Renal cortex interstitium (tissue), 15 donors: ENCODE data around the gene VPS9D1. TPM values are rescaled to one million over a fixed set of nuclear protein-coding genes. Genes with fewer than 3 reads are reported as not detected.

Source experiments
- DNase-seq, 11 donors: peaks; one replicate each; pipeline ENCODE4 v3.0.0-alpha.2; 2013; ENCODE audit warnings: low read depth in 9 of 11, low spot score in 4 of 11; ENCODE audit errors: extremely low read depth in 1 of 11
- long read RNA-seq, 16 experiments: transcript quantifications; one replicate each; lab custom pipeline, GENCODE V29; 2026
- polyA plus RNA-seq, 3 donors: library from polyadenylated mRNA; unstranded; fragments of 120-200 nt; gene quantifications; one replicate each; pipeline ENCODE4 v1.2.1, GENCODE V29; 2013; ENCODE audit not compliant: insufficient read length in 3 of 3

The VPS9D1 gene
- 10 to 100 TPM; 10.2 to 16.5 (median 13.1) TPM for polyA plus RNA-seq
- long read RNA-seq, donor 1, partial matches to known transcripts = 5 of 5 reads
- long read RNA-seq, donor 1, other reads (novel, unspliced or antisense) = 0 of 5 reads
- long read RNA-seq, donor 2 = 0 reads
- long read RNA-seq, donor 3, partial matches to known transcripts = 0 of 2 reads
- long read RNA-seq, donor 3, other reads (novel, unspliced or antisense) = 0 of 2 reads
- long read RNA-seq, donor 4, transcript VPS9D1-201 (15 exons, 2,748 nt) = major isoform, 5 of 5 reads
- long read RNA-seq, donor 4, partial matches to known transcripts = 0 of 5 reads
- long read RNA-seq, donor 4, other reads (novel, unspliced or antisense) = 0 of 5 reads
- long read RNA-seq, donor 5 = 0 reads
- long read RNA-seq, donor 6 = 0 reads
- long read RNA-seq, donor 7 = 0 reads
- long read RNA-seq, donor 8 = 0 reads
- long read RNA-seq, donor 9, partial matches to known transcripts = 0 of 3 reads
- long read RNA-seq, donor 9, other reads (novel, unspliced or antisense) = 0 of 3 reads
- long read RNA-seq, donor 10 = 0 reads
- long read RNA-seq, donor 11 = 0 reads
- long read RNA-seq, donor 12, partial matches to known transcripts = 0 of 1 reads
- long read RNA-seq, donor 12, other reads (novel, unspliced or antisense) = 0 of 1 reads
- long read RNA-seq, donor 13 = 0 reads
- long read RNA-seq, donor 14, partial matches to known transcripts = 0 of 2 reads
- long read RNA-seq, donor 14, other reads (novel, unspliced or antisense) = 0 of 2 reads
- long read RNA-seq, donor 15, partial matches to known transcripts = 0 of 1 reads
- long read RNA-seq, donor 15, other reads (novel, unspliced or antisense) = 0 of 1 reads
- long read RNA-seq, donor 16, partial matches to known transcripts = 7 of 15 reads
- long read RNA-seq, donor 16, other reads (novel, unspliced or antisense) = 5 of 15 reads

- peak in 5 of 11 donors; percentile 67 to 74 (median 69) for DNase-seq
Measured at GRCh38 chr16:89720813-89721545, at the start of gene VPS9D1, which contains the start of gene ZNF276. Gene VPS9D1 (minus strand): TSS chr16:89720898. CDS start chr16:89720861, 37 bp downstream. Gene ZNF276 (plus strand): TSS chr16:89721537. CDS start chr16:89721641, 104 bp downstream.

GRCh38 chr16:89770367-89770766 is 49.7 kb upstream of the VPS9D1 start:
- no peak for DNase-seq

DNA sequence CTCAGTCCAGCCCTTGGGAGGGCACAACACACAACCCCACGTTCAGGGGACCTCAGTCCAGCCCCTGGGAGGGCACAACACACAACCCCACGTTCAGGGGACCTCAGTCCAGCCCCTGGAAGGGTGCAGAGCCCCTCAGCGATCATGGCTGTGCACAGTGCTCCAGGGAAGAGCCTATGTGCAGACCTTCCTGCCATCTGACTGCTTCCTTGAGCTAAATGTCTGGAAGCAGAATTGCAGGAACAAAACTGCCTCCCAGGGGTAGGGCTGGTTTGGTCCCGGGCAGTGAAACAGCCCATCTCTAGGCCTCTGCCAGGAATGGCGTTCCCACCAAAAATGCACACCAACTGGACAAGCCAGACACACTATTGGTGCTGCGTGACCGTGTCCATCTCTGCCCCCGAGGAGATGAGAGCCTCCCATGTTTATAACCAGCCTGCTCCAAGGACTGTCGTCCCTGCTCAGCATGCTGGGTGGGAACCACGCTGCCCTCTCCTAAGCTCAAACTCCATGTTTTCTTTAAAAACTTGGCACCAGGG is 44.7 kb upstream of the VPS9D1 start:
- DNase-seq = no peak

- no peak for DNase-seq
Measured at GRCh38 chr16:89764711-89765201, 44.1 kb upstream of the VPS9D1 start.

GRCh38 chr16:89761304-89761922 is 40.7 kb upstream of the VPS9D1 start:
- DNase-seq = no peak

- no peak for DNase-seq
Measured at GRCh38 chr16:89759746-89760340, 39.1 kb upstream of the VPS9D1 start.

GRCh38 chr16:89749637-89750036 is 28.9 kb upstream of the VPS9D1 start:
- no peak for DNase-seq

DNA sequence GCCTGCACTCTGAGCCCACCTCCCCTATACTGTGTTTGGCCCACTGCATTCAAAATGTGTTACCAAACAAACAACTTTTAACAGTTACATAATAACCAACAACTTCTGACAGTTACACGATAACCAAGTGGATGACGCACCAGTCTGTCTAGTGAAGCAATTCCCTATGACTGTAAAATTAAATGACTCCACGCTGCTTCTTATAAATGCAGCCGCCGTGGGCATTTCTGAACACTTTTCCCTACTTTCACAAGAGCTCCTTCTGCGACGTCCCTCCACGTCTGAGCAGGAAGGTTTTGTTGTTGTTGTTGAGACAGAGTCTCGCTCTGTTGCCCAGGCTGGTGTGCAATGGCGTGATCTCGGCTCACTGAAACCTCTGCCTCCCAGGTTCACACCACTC is 28.2 kb upstream of the VPS9D1 start:
- no peak for DNase-seq

DNA sequence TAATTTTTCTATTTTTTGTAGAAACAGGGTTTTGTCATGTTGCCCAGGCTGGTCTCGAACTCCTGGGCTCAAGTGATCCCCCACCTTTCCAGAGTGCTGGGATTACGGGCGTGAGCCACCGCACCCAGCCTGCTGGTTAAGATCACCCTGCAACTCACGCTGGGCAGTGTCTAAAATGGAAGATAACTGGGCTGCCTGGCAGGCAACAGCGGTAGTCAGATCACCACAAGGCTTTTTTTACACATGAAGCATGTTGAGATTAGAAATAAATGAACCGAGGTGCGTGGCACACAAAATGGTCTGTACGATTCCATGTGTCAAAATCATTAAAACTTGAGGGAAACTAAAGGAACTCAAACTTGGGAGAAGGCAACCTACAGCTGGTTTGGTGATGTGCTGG is 27.4 kb upstream of the VPS9D1 start:
- no peak for DNase-seq

DNA sequence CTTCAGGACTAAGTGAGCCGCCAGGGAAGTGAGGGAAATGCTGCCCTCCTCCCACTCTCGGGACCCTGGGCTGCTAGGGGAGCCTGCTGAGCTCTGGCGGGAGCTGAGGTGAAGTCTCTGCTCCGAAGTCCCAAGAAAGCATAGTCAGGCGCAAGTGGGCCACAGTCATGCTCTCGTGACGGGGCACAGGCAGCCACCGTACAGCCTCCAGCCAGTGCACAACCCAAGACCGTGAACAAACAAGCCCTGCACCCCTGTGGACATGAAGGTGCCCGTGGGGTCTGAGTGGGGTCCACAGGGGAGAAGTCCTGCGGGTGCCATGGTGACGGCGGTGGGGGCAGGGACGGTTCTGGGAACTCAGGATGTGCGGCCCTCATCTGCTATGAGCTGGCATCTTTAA is 25.3 kb upstream of the VPS9D1 start:
- no peak for DNase-seq

- DNase-seq = no peak
Measured at GRCh38 chr16:89744813-89745212, 24.1 kb upstream of the VPS9D1 start.

GRCh38 chr16:89742948-89743347 is 22.2 kb upstream of the VPS9D1 start:
- no peak for DNase-seq

- no peak for DNase-seq
Measured at GRCh38 chr16:89741342-89742014, 20.8 kb upstream of the VPS9D1 start.

- DNase-seq = no peak
Measured at GRCh38 chr16:89739383-89739782, 18.7 kb upstream of the VPS9D1 start.

GRCh38 chr16:89738538-89739317 is 18.0 kb upstream of the VPS9D1 start:
- no peak for DNase-seq

DNA sequence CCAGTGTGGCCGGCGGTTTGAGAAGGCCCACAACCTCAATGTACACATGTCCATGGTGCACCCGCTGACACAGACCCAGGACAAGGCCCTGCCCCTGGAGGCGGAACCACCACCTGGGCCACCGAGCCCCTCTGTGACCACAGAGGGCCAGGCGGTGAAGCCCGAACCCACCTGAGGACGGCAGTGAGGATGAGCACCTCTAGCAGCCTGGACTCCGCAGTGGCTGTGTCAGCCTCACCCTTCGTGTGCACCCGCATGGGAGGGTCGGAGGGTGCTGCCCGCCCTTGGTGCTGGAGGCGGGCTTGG is 17.3 kb upstream of the VPS9D1 start:
- DNase-seq = no peak
